ENCODE results near the gene ZNF35.

ZNF35 gene

DNA sequence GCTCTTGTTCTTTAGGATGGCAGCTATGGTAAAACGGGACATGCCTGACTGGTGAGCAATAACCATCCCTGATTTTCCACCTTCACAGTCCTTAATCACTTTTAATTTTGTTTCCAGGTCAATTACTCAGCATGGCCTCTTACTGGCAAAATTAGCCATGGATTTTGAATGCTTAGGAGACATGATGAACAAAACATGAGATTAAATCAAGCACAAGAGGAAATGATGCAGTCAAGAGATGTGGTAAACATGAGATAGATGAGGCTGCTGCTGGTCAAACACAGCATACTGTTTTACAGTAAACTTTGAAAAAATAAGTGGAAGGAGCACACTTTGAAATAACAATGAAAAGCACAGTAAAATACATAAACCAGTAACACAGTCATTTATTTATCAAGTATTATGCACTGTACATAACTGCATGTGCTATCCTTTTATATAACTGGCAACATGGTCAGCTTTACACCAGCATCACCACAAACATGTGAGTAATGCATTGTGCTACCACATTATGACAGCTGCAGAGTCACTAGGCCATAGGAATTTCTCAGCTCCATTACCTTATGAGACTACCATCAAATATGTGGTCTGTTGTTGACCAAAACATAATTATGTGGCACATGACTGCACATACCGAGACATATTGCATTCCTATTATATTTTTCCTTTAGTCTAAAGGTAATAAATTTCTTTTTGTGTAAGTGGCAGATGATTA is 33.8 kb downstream of the ZNF35 start:
- DNase-seq (ENCODE audit: low spot score), result no peak

DNA sequence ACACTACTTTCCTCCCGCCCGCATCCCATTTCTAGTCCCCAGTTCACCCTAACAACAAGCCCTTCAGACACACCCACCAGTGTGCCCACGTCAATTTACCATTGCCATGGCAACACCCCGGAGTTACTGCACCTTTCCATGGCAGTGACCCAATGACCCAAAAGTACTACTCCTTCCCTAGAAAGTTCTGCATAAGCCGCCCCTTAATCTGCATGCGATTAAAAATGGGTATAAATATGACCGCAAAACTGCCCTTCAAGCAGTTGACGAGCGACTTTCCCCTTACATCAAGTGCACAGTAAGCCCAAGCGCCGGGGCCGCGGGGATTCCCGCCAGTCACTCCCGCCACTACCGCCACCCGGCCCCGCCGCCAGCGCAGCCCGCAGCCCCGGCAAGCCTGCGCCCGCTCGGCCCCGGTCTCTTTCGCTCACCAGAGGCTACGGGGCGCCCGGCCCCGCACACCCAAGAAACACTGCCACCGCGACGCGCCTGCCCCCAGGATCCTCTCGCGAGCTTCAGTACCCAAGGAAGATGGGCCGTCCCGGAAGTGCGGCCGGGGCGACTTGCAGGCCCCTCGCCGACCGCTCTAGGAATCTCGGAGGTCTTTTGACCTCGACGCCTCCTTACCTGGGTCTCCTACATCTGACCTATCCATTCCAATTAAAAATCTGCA is 36.7 kb downstream of the ZNF35 start:
- DNase-seq (ENCODE audit: low spot score), result peak; percentile 90

DNA sequence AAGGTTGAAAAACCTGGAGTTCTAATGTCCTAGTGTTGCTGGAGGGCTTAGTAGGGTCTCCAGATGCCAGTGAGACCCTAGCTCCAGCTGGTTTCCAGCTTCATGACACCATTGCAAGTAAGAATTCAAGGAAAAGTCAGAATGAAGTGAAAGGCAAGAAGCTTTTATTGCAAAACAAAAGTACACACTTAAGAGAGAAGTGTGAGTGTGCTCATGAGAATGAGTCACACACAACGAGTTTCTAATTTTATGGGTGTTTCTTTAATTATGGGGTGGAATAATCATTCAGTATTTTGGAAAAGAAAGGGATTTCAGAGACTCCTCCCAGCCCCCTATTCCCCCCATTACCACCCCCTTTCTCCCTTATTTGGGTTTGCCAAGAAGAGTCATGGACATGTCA is 39.4 kb downstream of the ZNF35 start:
- no peak for DNase-seq (ENCODE audit: low spot score)
